Measurements from ENCODE around the gene SCRN1.

The SCRN1 gene

GRCh38 chr7:30005464-30005863, 15.9 kb upstream of the SCRN1 start:
- no peak for DNase-seq

DNA sequence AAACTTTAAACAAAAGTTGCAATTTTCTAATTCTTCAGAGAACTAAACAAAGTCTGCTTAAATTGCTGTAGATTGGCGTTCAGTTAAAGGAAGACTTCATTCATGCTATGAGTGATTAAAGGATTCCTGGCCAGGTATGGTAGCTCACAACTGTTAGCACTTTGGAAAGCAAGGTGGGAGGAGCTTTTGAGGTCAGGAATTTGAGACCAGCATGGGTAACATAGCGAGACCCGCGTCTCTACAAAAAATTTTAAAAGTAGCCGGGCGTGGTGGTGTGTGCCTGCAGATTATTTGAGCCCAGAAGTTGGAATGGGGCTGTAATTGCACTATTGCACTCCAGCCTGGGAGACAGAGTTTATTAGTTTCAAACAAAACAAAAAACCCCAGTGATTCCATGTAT, 13.5 kb upstream of the SCRN1 start:
- no peak for DNase-seq

GRCh38 chr7:30001998-30002397, 12.4 kb upstream of the SCRN1 start:
- DNase-seq: no peak

- no peak for DNase-seq
Measured at GRCh38 chr7:29998489-29998888, 8.9 kb upstream of the SCRN1 start.

GRCh38 chr7:29996321-29996720, 6.7 kb upstream of the SCRN1 start:
- DNase-seq: no peak

DNA sequence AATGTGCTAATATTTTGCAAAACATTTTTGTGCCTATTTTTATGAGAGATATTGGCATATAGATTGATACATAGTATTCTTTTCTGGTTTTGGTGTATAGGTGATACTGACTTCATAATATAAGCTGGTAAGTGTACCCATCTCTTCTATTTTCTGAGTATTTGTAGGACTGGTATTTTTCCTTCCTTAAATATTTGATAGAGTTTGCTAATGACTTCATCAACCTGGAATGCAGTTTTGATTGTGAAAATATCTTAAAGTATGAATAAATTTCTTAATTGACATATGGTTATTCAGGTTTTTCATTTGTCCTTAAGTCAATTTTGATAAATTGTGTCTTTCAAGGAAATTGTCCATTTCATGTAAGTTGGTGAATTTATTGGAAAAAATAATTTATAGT, 6.1 kb upstream of the SCRN1 start:
- DNase-seq: no peak

- no peak for DNase-seq
Measured at GRCh38 chr7:29993140-29993539, 3.5 kb upstream of the SCRN1 start.

DNA sequence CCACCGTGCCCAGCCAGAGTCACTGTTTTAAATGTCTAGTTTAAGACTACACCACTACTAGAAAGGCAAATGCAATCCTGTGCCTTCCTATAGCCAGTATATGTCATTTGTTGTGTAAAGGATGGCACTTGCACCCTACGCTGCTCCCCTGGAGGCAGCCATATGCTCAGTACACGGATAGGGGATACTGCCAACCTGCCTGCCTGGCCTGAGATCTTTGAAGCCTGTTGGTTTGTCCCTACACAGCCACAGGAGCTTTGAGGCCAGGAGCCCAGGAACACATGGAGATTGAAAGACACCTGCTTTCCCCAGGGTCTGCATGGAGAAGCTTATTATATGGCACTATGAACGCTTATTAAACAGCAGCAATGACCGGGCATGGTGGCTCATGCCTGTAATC, 2.3 kb upstream of the SCRN1 start:
- DNase-seq: no peak

DNA sequence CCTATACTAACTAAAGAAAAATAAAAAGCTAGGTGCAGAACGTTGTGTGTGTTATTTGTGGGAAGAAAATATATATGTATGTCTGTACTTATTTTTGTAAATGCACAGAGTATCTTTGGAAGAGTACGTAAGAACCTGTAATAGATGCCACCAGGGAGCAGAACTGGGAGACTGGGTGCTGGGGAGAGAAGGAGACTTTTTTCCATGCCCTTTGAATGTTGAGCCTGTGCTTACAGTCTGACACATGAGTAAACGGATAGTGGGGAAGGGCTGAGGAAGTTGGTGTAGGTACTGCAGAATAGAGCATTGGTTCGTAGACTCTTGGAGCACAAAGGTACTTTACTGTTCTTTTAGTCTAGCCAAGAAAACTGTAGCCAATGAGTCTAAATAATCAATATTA, 1.3 kb upstream of the SCRN1 start:
- DNase-seq: no peak

- DNase-seq: peak in 33 of 56 donors; percentile 8 to 68 (median 48)
Measured at GRCh38 chr7:29988424-29989256, 961 bp downstream of the SCRN1 start.

DNA sequence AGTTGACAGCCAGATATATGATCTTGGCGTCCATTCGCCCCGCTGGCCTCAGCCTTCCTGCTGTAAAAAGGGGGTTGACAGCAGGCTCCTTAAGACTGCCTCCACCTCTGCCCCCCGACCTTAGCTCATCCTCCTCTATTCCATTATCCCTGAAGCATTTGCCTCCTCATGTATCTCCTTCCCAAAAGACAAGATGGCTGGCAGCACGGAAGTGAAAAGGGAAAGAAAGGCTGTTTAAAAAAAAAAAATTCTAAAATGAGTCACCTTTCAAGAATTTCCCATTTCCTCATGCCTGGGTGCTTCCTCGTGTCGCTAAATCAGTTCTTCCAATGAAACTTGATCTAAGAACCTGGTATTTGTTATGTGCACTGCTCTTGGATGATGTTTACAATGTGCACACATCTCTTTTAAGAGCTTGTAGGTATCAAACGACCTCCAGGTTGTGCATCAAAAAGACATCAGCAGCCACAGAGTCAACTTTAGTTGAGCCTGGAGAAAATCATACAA, 1.7 kb downstream of the SCRN1 start:
- DNase-seq: no peak

GRCh38 chr7:29987083-29987482, 2.5 kb downstream of the SCRN1 start:
- no peak for DNase-seq

DNA sequence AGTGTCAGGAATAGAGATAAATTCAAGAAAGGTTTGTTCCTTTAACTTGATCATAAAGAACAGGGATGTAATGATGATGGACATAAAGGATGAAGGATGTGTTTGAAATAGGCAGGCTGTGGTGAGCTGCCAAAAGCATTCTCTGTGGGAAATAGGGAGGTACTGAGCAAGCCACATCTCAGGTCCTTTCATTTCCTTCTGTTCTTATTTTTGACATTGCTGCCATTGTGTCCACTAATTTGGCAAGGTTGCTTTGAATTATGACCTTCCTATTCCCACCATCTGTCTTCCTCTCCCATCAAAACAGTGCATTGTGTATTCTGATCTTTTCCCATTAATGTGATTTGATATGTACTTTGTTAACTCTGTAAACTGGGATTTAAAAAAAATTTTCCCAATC, 9.4 kb downstream of the SCRN1 start:
- no peak for DNase-seq

DNA sequence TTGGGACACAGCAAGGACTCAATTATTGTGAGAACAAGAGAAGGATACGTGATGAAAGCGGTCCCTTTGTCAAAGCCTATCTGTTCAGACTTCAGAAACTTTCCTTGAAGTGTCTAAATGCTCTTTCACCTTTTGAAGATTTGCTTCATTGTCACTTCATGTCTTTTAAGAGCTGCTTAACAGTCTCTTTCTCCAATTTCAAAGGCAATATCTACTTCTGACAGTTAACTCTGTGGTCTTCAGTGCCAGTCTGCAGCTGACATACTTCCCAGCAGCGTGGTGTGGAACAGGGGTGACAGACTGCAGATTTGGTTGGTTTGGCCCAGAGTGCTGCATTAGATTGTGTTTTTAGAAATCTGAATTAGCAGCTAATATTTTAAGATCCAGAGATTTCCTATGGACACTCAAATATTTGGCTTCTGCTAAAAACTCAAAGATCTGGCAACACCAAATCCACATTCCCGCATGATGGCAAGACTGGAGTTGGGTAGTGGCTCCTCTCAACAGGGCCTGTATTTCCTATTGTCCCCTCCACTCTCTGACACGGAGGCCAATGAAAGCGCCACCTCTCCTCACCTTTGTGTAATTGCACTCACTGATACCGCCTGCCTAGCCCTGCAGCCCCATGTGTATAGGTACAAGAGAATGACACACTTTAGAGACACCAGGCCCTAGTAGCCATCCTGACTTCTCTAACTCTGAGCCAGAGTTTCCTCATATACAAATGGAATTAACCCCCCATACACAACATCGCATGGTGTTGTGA, 11.5 kb downstream of the SCRN1 start:
- no peak for DNase-seq

DNA sequence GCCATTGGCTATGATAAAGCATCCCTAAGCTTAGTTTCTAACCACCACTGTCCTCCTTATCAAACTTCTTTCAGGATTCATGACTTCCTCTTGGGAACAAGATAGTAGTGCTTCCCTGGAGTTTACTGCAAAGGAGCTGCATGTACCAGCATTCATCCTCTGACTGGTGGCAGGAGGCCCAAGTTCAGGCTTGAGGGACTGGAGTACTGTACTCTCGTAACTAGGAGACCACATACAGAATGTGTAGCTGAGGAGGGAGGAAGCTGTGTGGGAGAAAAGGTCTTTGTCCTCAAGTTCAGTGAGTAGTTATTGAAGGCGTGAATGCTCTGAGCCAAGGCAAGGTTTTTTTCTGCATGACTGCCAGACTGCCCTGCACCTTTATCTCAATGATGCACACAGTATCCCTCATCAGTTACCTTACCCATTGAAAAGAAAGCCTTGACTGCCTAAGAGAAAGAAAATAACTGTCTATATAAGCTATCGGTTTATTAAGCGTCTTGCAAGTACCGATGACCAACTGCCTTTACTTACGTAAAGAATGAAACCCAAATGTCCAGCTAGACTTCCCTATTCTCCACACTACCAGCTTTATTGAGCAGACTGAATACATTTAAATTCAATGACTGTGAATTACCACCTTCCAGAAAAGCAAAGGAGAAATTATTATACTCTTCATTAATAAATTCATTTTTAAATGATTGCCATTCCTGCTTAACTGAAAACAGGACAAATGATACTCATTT, 12.8 kb downstream of the SCRN1 start:
- peak in 19 of 56 donors; percentile 4 to 52 (median 31) for DNase-seq

DNA sequence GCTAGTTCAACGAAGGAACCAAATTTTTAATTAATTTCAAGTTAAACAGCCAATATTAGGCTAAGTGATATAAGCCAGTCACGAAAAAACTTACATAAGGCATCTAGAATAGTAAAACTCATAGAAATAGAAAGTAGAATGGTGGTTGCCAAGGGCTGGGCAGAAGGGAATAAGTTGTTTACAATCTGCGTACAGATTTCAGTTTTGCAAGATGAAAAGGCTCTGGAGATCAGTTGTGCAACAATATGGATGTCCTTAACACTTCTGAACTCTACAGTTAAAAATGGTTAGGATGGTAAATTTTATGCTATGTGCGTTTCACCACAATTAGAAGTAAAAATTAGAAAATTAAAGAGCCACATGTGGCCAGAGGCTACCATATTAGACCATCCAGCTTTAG, 13.3 kb downstream of the SCRN1 start:
- DNase-seq: no peak

- no peak for DNase-seq
Measured at GRCh38 chr7:29975561-29975960, 14.0 kb downstream of the SCRN1 start.

DNA sequence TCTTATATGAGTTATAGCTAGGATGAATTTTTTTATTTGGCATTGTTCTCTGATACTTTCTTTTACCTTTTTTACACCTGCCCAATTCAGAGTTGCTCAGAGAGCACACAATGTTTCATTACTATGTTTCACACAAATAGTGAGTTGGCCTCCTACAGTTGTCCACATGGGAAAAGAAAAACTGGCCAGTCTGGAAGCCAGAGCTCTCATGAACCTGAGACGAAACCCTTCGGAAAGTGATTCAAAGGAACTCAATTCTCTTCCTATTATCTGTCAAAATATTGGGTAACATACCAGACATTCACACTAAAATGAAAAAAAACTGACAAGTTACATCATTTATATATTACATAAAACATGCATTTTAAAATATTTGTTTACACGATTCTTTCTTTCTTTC, 15.3 kb downstream of the SCRN1 start:
- DNase-seq: no peak

DNA sequence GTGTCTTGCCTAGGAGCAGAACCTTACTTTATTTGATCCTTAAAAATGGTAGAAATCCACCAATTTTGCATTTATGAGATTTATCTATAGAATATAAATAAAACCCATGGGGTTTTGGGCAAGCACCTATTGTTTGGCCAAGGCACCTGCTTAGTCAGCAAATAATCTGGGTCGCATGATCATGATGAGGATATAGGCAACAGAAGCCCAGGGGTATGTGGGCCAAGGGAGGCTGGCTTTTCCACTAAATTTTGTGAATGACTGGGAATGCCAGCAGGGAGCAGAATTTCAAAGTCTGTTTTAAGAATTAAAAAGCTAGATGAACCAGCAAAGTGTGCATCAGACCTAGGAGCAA, 17.3 kb downstream of the SCRN1 start:
- no peak for DNase-seq

- no peak for DNase-seq
Measured at GRCh38 chr7:29971566-29972314, 17.9 kb downstream of the SCRN1 start.

GRCh38 chr7:29970158-29970557, 19.4 kb downstream of the SCRN1 start:
- DNase-seq: peak in 1 of 56 donors; percentile 36
